Stimulated activated CD8-positive, alpha-beta memory T cell treated with anti-CD3 and anti-CD28 coated beads, Interleukin-4, amount 100 ng/mL, for 24 hours (primary cell): ENCODE data around the gene MICAL2.

Source experiments
- DNase-seq: peaks from one replicate; pipeline ENCODE4 v3.0.0-alpha.2; 2020; ENCODE audit warnings: low read depth

Gene MICAL2

DNA sequence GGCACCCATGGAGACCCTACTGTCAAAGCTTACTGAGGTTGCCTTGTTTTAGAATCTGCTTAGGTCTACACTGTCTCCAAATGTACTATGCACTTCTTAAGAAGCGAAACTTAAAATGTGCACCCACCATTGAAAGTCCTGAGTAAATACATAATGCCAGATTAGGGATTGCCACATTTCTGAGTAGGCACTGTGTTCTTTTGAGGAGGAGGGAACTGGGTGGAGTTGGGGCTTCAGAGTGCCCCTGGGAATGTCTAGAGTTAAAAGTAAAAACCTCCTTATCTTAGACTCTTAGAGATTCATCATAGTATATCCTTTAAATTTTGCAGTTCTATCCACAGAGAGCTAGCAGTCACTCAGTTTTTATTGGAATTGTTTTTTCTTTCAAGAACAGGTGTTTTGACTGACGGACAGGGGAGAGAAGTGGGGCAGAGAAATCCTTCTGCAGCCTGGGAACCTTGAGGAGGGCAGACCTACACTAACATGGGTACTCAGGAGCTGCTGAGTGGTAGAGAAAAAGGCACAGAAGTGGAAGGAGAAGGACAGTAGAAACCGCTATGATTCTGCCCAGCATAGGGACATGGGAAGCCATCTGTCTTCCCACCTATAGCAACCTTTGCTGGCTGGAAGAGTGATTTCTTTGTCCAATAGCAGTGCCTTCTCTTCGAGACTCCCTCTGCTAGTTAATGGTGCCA lies 33.4 kb upstream of the MICAL2 start:
- DNase-seq, result no peak

DNA sequence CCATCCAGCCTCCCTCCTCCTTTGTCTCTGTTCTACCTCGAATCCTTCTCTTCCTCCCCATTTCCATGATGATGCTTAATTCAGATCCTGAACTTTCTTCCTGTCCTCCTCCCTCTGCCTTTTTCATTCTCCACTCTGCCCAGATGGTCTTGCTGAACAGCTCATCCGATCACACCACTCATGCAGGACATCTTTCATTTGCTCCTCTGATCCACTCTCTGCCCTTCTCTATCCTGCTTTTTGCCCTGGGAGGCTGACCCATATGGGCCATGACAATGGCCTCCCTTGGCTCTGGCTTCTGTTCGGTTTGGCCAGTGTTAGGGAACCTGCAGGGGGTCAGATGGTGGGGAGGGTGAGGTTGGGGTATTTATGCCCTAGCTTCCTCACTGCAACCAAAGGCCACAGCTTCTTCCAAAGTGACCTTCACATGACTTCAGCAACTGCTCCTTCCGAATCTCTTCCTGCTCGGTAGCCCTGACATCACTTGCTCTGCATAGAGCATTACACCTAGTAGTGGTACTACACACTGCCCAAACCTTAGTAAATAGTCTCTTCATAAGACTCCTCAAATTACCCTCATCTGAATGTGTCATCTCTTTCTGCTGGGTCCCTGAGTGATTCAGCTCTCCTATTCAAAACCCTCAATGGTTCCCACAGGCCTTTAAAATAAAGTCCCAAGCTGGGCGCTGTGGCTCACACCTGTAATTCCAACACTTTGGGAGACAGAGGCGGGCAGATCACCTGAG lies 32.7 kb upstream of the MICAL2 start:
- DNase-seq, result no peak

DNA sequence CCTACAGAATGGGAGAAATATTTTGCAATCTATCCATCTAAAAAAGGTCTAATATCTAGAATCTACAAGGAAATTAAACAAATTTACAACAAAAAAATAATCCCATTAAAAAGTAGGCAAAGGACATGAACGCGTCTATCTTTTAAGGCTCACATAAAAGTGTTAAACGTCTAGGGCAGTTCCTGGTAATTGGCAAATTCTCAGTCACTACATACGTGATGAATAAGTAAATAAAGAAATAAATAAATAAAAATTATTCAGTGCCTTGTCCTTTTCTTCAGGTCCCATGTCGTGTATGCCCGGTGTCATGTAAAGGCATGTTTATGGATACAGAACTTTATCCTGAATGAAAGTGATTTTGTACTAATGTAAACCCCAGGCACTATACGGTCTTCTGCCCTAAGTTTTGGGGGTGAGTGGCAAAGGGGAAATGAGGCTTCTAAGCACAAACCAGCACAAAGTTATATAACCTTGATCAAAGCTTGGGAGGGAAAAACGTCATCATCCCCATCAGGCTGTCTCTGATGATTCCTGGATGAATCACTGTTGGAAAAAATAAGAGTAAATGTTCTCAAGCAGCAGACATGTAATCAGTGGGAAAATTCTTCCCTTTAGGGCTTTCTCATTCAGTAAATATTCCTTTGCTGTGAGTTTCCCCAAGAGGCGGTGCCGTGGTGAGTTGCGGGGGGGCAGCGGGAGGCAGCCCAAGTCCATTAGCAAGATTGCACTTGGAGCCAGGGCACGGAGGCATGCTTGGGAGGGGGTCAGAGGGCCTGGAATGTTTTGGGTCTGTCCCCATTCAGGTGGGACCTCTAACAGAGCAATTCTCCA lies 30.4 kb upstream of the MICAL2 start:
- DNase-seq, result no peak

DNA sequence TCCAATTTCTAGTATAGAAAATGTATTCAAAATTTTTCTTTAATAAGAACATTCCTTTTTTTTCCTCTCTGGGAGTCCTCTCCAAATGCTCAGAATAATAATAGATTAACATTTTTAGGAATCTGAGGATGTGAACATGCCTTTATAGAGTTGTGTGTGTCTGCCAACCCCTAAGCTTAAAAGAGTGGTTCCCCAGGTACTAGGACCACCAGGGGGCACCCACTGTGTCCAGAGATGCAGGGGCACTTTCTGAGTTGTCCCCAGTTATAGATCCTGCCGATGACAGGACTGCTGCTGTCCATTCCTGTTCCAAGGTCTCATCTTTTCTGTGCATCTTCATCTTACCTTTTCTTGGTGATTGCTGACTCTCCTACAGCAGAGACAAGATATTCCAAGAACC lies 27.0 kb upstream of the MICAL2 start:
- no peak for DNase-seq

DNA sequence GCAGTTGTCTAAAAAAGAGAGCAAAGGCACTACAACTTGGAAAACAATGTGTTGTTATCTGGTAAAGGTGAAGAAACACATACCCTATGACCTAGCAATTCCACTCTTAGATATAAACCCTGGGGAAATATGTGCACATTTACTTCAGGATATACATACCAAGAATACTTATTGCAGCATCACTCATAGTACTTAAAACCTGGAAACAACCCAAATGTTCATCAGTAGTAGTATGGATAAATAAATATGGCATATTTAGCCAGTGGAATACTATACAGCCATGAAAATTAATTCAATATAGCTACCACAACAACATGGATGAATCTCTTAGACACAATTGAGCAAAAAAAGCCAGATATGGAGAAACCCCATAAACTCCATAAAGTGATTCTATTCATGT lies 26.1 kb upstream of the MICAL2 start:
- DNase-seq, result no peak

DNA sequence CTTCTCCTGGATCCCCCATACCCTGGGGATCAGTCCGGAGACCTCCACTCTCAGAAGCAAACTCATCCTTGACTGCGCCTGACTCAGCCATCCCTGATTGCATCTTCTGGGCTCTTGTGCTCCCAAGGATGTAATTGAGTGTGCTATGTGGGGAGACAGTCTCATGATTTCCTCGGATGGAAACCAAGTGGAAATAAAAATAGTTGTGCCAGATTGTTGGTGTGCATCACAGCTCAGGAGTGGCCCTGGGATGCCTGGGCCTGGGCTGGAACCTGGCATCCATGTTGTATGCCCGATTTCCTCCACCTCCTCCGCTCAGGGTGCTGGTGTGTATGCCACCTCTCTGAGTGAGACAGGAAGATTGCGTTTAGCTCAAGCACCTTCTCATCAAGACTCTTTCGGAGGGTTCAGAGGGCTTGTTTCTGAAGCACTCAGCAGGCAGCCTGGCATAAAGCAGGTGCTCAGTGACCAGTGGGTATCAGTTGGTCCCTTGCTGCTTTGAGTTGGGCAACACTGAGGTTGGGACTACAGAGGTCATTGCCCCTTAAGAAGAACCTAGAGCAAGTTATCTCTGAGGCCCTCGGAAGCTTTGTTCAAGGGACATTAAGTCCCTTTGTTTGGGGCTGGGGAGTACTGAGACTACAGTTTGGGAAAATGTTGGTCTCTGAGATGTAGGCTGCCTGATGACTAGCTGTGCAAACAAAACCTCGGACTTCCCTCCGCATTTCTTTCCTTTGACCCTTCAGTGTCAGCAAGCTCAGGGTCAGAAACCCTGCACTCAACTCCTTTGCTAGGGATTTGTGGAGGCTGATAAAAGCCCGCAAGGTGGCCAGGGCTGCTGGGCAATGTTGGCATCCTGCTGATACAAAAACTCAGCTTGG lies 24.8 kb upstream of the MICAL2 start:
- no peak for DNase-seq

DNA sequence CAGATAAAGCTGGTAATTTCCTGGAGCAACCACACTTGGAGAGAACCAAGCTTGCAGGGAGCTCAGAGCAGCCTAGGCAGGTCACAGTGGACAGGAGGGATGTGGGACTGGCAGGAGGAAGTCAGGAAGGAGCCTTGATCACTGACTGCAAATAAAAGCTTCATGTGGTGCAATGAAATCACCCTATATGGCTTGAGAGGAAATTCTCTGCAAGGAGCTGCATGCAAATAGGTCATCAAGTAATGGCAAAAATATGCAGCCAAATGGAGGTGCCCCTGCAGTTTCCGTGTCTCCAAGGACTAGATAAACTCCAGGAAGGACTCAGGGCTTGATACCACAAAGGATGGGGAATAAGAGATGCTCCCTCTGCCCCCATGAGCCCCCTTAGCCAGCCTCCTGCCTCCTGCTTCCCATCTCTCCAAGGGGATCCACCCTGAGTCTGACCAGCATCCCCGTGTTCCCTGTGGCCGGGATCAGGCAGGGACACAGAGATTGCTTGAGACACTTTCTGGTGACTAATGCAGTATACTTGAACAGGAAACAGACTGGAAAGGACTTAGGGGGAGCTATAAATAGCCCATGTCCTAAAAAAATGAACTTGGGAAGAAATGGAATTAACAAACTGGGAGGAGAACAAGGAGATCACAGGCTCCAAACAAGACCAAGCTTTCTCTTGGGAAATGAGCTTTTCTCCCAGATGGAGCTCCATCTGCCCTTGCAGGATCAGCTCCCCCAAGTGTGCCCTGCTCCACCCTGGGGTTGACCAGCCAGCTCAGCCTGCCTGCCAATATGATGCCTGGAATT lies 23.9 kb upstream of the MICAL2 start:
- no peak for DNase-seq

DNA sequence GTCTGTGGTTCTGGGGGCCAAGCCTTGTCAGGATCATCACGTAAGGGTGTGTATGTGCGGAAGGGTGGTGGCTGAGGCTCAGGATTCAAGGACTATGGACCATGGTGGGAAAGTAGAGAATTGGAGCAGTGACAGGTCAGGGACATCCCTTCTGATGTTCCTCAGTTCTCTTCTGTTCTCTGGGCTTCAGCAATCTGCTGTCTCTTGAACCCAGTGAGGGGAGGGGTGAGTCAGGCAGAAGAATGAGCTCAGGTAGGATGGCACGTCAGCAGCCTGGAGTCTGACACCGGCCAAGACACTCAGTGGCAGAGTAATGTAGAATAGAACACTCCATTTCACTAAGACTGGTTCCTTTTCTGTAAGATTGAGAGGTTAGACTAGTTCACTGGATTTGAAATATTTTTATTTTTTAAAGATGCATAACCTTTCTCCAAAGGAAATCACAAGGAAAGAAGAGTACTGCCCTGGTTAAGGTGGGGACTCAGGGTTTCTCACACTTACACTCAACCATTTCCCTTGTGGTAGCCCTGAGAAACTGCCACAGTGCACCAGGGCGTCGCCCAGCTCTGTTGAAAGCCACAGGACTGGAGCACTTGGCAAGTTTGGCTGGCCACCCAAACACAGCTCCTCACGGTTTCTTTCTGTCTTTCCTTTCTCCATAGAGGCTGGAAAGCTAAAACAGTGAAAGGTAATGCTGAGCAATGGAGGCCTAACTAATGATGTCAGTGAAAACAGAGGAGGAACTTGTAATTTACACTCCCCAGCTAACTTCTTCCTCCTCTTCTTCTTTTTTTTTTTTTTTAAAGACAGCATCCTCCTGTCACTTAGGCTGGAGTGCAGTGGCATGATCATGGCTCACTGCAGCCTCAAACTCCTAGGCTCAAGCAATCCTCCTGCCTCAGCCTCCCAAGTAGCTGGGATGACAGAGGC lies 23.1 kb upstream of the MICAL2 start:
- DNase-seq, result no peak

DNA sequence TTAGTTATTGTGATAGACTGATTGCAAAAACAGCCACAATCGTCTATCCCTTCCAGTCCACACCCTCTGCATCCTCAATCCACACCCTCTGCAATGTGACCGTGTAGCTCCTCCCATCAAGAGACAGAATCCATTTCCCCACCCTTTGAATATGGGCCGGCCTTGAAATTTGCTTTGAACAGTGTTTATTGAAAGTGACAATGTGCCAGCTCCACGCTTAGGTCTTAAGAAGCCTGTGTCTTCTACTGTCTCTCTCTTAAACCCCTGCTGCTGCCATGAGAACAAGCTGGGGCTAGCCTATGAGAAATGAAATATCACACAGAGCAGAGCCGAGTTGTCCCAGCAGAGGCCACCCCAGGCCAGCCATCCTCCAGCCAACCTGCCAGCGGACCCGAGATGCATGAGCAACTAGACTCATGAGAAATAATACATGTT lies 22.3 kb upstream of the MICAL2 start:
- DNase-seq, result no peak

DNA sequence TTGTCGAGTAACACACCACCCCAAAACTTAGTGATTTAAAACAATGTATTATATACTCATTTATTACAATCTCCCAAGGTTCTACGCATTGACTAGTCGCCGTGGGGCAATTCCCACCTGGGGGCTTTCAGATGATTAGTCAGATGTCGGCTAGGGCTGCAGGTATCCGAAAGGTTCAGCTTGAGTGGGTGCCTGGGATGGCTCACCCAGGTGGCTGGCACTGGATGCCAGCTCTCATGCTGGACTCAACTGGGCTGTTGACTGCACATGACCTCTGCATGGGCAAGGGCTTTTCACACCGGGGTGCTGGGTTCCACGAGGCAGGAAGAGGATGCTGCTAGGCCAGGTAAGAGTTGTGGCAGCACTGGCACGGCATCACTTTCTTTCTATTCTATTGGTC lies 21.9 kb upstream of the MICAL2 start:
- DNase-seq, result no peak

DNA sequence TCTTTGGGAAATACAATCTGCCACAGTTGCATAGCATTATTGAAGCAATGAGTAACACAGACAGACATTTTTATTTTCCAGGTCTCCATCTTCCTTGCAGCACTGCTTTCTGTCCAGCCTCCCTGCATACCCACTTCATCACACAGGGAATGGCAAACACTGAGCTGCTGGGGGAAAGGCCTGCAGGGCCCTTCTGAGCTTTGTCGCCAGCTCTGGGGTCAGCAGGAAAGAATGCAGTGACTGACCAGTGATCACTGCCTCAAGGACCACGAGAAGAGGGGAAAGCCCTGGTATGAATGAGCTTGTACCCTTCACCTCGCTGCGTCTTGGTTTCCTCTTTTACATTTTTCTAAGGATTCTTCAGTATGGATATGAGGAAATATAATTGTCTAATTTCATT lies 21.3 kb upstream of the MICAL2 start:
- no peak for DNase-seq

DNA sequence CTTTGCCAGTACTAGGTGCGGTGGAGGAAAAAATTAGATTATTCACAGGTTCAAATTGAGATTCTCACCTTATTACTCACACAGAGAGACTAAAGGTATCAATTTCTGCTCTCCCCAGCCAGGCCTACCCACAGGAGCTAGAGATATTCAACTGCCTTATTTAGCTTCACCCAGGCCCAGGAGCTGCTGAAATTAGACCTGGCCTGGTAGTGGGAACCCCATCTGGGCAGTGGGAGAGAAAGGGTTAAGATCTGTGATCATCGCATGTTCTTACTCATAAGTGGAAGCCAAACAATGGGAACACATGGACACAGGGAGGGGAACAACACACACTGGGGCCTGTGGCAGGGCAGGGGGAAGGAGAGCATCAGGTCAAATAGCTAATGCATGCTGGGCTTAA lies 20.9 kb upstream of the MICAL2 start:
- no peak for DNase-seq

DNA sequence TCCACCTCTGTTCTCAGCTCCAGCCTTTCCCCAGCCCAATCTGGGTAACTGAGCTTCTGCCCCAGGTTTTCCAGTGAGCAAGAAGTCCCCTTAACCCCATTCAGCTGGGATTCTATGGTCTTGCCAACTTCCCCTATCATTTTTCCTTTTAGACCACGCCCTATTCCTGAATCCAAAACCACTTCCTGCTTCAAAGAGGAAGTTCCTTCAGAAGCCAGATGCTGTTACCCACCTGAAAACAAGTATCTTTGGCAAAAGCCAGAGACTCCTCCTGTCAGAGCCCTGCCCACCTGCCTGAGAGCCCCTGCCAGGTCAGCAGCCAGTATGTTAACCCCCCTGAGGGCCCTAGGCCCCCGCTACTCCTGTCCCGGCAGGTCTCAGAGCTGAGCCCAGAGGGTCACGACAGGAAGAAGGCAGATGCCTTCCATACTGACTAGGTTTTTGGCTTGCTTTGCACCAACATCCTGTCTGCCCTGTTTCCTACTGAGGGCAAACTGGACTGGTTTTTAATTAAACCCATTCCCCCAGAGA lies 20.3 kb upstream of the MICAL2 start:
- no peak for DNase-seq

DNA sequence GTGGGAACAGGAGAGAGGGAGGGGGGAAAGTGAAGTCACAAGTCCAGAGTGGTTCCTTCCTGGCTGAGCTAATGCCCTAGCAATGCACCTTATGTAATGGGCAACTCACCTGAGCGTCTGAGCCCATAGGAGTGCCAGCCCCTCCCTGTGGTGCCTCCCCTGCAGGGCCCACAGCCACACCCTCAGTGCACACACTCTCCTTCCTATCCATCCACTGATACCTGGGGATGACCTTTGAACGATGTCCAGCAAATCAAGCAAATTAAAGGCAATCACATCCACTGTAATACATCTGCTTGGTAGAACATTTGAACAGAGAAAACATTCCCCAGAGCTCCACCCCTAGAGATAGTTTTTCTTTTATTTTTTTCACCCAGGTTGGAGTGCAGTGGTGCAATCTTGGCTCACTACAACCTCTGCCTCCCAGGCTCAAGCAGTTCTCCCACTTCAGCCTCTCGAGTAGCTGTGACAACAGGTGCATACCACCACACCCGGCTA lies 19.6 kb upstream of the MICAL2 start:
- no peak for DNase-seq

DNA sequence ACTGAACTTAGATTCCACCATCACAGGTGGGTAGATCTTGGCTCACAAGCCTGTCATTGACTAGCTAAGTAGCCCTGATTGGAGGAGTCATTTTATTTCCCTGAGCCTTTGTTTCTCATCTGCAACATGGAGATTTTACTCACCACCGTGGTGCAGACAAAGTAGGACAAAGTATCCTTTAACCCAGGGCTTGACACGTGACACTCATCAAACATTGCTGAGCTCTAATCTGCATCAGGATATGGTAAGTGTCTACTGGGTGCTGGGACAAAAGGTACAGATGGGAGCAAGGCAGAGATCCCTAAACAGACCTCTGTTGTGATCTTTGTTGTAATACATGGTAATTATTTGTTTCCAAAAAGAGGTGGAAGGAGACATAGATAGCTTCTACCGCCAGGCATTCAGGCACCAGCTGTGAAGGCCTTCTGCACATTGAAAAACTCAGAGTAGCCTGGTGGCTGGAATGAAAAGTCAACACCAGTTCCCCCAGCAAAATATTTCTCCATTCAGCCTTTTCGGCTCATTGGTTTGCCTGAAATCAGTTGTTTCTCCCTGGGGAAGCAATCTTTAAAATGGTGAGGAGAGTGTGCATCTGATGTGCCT lies 18.3 kb upstream of the MICAL2 start:
- no peak for DNase-seq

DNA sequence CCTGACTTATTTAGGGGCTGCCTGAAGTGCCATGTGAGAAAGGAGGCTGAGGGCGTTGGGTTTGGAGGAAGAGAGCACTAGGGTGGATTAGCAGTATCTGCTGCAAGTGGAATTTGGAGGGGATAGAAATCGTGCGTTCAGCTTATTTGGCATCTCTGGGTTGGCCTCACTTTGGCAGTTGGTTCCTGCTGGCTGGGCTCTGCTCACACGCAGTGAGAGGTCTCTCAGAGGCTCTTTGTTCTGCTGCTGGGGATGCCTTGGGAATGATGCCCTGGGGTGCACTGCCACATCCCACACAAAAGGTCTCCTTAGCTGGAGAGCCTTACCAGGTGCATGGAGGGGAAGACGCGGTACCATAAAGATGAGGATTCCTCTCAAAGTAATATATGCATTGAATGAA lies 17.7 kb upstream of the MICAL2 start:
- DNase-seq, result no peak

DNA sequence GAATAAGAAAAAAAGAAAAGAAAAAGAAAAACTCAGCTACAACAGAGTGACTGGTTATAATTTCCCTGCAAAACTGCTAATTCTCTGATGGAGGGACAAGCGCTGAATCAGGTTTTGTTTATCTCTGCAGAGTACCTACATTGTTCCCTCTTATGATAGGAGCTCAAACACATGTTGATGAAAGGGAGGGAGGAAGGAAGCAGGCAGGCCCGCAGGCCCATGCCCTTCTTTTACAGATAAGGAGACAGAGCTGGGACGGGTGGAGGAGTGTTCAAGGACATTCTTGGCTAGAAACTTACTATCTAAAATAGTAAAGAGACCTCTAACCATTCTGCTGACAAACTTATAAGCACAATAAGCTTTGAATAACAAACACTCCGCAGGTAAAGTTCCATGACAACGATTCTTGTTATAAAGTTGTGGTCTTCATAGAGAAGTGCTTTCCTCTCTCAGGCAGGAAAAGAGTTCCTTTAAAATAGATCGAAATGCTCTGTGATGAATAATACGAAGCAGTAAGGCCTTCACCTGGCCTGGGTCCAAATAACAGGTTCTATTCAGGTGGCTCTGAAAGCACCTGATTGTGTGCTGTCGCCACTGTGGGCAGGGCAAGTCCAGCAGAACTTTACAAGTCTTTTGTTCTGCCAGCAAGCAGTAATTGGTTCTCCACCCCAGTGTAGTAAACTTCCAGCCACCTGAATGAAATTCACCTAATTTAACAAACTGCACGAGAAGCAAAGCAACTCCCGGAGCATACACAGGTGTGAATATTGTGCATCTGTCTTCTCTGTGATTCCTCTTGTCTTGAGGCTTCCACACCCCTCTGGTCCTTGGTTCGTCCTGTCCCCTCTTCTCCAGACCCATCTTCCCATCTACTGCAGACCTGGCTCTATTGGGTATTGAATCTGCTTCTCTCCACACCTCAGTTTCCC lies 15.3 kb upstream of the MICAL2 start:
- no peak for DNase-seq

DNA sequence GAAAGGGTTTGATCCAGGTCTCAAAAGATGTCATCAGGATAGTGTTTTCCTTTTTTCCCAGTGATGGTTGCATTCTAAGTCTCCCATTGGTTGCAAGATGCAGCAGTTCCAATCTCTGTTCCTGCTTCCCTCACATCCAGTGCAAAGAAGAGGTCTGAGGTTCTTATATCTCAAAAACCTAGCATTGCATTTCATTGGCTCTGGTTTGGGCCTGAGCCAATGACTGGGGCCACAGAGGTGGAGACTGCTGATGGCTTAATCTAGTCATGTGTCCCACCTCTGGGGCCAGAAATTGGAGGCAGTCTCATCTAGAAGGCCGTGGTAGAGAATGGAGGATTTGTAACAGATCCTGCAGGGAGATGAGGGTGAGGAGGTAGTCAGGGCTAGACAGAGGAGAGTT lies 13.2 kb upstream of the MICAL2 start:
- DNase-seq, result no peak
